Activated T-cell treated with anti-CD3 and anti-CD28 coated beads, Interleukin-2, amount 50 U/mL, for 24 hours (primary cell): Measurements from ENCODE around the gene CDHR4.
"Not testable (repeated sequence)": the region's sequence is repeated elsewhere in the genome, so short reads cannot be mapped to it uniquely, and the experiment has no call there.

Experiments
- DNase-seq: peaks from one replicate; pipeline ENCODE4 v3.0.0-alpha.2; 2020
- H3K27ac Mint-ChIP-seq: 2 replicates; pipeline ENCODE4 v1.8.0; 2020; ENCODE audit warnings: mild to moderate bottlenecking, mixed read lengths
- H3K27me3 Mint-ChIP-seq: 2 replicates; pipeline ENCODE4 v1.8.0; 2020; ENCODE audit warnings: mixed read lengths
- H3K36me3 Mint-ChIP-seq: 2 replicates; pipeline ENCODE4 v1.8.0; 2020; ENCODE audit warnings: low read depth, mixed read lengths
- H3K4me1 Mint-ChIP-seq: 2 replicates; pipeline ENCODE4 v1.8.0; 2020; ENCODE audit warnings: low read depth, mixed read lengths
- H3K4me3 Mint-ChIP-seq: 2 replicates; pipeline ENCODE4 v1.8.0; 2020; ENCODE audit warnings: mild to moderate bottlenecking, moderate library complexity, mixed read lengths
- H3K9me3 Mint-ChIP-seq: 2 replicates; pipeline ENCODE4 v1.8.0; 2020; ENCODE audit warnings: mixed read lengths

Gene CDHR4

DNA sequence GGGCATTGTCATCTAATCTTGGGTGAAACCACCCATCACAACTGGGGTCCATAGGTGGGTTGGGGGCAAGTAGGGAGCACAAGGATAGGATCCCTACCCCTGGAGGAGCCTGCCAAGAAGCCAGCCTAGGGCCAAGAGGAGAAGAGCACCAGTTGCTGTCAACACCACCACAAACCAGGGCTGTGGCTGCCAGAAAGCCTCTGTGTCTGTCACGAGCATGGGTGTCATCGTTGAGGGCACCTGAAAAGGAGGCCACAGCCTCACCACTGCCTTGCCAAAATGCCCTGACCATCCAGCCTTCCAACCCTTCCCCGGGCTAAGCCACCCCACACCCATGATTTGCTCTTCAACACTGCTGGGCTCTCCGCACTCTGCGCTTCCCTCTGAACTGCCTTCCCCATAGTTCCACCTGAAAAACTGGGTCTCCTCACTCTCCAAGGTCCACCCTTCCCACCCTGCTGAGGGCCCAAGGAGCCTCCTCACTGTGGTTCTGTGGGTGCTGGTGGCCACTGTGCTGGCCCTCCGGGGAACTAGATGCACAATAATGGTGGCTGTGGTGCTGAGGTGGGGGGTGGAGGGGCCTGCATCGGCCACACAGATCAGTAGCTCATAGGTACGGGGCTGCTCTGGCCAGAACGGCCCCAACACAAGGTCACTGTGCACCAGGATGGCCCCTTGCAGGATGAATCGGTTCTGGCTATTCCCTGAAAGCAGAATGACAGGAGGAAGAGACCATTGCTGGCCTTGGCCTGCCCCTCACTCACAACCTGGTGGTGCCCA is 7.1 kb downstream of the CDHR4 start:
- Mint-ChIP-seq H3K36me3 (no peaks in the 10 kb centered on the region), H3K4me3 (no peak overlapping the region), H3K27ac (no peak overlapping the region), H3K4me1 (peaks cover 2% of the 10 kb centered on the region), H3K27me3 (no peaks in the 10 kb centered on the region), H3K9me3 (no peaks in the 10 kb centered on the region)
- no peak for DNase-seq

DNA sequence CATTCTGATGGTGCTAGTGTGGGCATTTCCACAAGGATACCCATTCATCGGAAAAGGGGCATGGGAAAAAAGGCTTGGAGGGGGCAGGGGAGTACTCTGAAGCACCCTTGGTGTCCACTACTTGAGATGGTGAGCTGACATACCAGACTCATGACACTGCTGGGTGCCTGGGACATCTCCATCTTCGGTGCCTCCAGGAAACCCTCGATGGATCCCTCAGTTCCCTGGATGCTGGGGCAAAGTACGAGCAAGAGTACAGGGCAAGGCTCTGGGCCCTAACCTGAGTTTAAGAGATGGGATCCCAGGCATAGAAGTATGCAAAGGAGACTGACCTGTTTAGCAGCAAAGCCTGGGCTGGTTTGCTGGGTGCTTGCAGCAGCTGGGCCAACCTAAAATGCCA is 8.1 kb downstream of the CDHR4 start:
- Mint-ChIP-seq H3K27ac (no peak overlapping the region), H3K27me3 (no peaks in the 10 kb centered on the region), H3K4me3 (no peak overlapping the region), H3K36me3 (no peaks in the 10 kb centered on the region), H3K4me1 (peaks cover 11% of the 10 kb centered on the region), H3K9me3 (no peaks in the 10 kb centered on the region)
- no peak for DNase-seq

DNA sequence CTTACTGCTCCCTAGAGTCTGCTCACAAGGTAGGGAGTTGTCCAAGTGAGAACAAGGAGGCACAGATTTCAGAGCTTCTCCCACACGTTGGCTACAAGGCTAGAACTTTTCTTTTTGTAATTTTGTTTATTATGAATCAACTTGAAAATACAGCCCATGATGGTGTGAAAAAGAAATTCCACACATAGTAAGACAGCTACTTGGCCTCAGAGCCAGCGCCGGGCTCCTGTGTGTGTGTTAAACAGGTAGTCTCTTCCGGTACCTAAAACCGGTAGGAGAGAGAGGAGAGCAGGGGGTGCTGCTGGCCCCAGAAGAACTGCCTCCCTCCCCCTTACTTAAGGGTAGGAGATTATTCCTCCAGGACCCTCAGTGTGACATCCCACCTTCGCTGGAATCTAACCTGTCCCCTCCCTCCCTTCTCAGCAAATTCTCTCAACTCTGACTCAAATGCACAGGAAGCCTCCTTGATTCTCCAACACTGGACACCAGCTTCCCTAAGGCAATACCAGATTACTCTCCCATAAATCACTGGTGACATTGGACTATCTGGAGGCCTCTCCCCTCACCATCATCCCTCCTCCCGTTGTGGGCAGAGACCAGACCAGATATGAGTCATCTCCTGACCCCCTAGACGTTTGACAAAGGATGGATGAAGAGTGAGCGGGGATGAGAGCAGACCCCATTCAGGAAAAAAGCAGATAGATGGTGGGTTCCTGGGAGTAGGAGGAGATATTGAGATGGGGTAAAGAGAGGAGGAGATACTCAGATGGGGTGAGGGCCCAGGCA is 8.9 kb downstream of the CDHR4 start:
- no peak for DNase-seq
- peaks cover 12% of the 10 kb centered on the region for H3K4me1 Mint-ChIP-seq
- no peak overlapping the region for H3K4me3 Mint-ChIP-seq
- no peaks in the 10 kb centered on the region for H3K9me3 Mint-ChIP-seq
- H3K27me3 Mint-ChIP-seq, result no peaks in the 10 kb centered on the region
- H3K36me3 Mint-ChIP-seq, result peaks cover under 1% of the 10 kb centered on the region
- H3K27ac Mint-ChIP-seq, result no peak overlapping the region

DNA sequence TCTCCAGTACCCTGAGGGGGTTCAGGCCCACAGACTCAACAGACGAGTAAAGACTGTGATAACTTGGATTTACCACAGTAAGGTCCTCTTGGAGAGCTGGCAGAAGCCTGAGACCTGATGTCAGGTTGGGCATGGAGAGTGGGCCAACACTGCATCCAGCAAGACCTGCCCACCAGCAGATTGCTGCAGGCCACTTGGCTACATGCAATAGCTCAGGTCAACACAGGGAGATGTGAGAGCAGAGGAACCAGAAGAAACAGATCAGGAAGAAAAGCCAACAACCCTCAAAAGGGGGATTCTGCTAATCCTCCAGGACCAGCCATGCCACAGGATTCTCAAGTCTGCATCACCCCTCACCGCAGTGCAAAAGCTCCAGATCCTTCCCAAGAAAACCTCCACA is 11.6 kb downstream of the CDHR4 start:
- peaks cover 25% of the 10 kb centered on the region for H3K36me3 Mint-ChIP-seq
- DNase-seq, result no peak
- H3K27ac Mint-ChIP-seq, result no peak overlapping the region
- no peaks in the 10 kb centered on the region for H3K27me3 Mint-ChIP-seq
- no peaks in the 10 kb centered on the region for H3K9me3 Mint-ChIP-seq
- peaks cover 29% of the 10 kb centered on the region for H3K4me1 Mint-ChIP-seq
- no peak overlapping the region for H3K4me3 Mint-ChIP-seq

DNA sequence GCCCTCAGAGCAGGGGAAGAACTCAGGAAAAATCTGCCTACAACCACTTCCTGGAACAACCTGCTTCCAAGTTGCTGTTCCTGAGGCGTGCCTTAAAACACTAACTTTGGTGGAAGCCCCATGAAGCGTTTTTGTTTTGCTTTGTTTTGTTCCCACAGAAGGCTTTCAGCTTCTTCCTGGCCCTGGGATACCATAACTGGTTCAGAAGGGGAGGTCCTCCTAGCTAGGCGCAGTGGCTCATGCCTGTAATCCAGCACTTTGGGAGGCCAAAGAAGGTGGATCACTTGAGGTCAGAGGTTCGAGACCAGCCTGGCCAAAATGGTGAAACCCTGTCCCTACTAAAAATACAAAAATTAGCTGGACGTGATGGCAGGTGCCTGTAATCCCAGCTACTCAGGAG is 12.1 kb downstream of the CDHR4 start:
- Mint-ChIP-seq H3K9me3 (no peaks in the 10 kb centered on the region), H3K4me3 (no peak overlapping the region), H3K27ac (no peak overlapping the region), H3K36me3 (peaks cover 27% of the 10 kb centered on the region), H3K4me1 (peaks cover 29% of the 10 kb centered on the region), H3K27me3 (no peaks in the 10 kb centered on the region)
- DNase-seq, result no peak

DNA sequence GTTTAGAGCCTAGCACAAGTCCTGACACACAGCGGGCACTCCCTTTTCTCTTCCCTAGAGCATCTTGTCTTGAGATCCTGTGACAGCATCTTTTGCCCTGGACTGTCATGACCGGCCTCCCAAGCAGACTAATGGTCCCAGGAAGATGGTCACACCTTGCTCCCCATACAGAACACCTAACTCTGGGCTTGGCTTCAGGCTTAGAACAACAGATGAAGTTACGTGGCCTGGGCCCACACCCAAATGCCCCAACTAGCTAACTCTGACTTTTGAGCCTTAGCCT is 12.6 kb downstream of the CDHR4 start:
- H3K9me3 Mint-ChIP-seq, result no peaks in the 10 kb centered on the region
- peaks cover 33% of the 10 kb centered on the region for H3K4me1 Mint-ChIP-seq
- DNase-seq, result no peak
- H3K36me3 Mint-ChIP-seq, result peaks cover 31% of the 10 kb centered on the region
- H3K4me3 Mint-ChIP-seq, result peak overlapping the region; percentile 88
- H3K27me3 Mint-ChIP-seq, result no peaks in the 10 kb centered on the region
- peak overlapping the region; percentile 96 for H3K27ac Mint-ChIP-seq

DNA sequence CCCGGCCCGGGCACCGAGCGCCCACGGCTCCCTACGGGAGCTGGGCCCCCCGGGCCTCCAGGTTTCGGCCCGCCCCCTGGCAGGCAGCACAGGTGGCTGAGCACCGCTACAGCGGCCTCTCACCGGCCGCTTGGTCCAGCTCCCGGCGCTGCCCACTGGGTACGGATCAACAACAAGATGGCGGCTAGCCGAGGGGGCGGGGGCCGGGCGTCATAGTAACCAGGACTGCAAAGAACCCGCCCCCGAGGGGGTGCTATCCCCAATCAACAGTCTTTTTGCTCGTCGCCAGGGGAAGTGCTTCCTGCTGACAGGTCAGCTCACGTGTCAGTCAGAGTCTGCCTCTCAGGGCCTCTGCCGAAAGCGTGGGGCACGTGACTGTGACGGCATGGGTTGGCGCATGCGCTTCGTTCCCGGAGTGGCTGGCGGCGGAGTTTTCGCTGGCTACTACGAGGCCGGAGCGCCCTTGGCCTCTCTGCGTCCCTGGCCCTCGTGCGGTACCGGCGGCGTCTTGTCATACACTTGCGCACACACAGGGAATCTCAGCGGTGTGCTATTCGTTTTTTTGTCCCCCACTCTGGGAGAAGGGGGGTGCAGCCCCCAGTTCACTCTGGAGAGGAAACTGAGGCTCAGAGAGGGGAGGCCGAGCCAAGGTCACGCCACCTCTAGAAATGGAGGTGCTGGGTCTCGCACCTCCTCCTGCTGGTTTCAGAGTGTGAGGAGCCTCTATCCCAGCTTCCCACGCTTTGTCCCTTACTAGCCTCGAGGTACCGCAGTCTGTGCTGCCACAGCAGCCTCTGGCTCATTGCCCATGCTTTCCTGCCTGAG is 13.1 kb downstream of the CDHR4 start, which contains the start of gene IP6K1:
Gene IP6K1 (minus strand): TSS at position 186 of the 825 bp plus-strand sequence. CDS start 38,502 bp downstream, outside the sequence.
- peaks cover 33% of the 10 kb centered on the region for H3K4me1 Mint-ChIP-seq
- H3K4me3 Mint-ChIP-seq, result peak within 1 kb of the TSS; percentile 88
- H3K9me3 Mint-ChIP-seq, result no peaks in the 10 kb centered on the region
- no peaks in the 10 kb centered on the region for H3K27me3 Mint-ChIP-seq
- H3K36me3 Mint-ChIP-seq, result peaks cover 33% of the 10 kb centered on the region
- peak; percentile 99 for DNase-seq
- peak within 1 kb of the TSS; percentile 96 for H3K27ac Mint-ChIP-seq

DNA sequence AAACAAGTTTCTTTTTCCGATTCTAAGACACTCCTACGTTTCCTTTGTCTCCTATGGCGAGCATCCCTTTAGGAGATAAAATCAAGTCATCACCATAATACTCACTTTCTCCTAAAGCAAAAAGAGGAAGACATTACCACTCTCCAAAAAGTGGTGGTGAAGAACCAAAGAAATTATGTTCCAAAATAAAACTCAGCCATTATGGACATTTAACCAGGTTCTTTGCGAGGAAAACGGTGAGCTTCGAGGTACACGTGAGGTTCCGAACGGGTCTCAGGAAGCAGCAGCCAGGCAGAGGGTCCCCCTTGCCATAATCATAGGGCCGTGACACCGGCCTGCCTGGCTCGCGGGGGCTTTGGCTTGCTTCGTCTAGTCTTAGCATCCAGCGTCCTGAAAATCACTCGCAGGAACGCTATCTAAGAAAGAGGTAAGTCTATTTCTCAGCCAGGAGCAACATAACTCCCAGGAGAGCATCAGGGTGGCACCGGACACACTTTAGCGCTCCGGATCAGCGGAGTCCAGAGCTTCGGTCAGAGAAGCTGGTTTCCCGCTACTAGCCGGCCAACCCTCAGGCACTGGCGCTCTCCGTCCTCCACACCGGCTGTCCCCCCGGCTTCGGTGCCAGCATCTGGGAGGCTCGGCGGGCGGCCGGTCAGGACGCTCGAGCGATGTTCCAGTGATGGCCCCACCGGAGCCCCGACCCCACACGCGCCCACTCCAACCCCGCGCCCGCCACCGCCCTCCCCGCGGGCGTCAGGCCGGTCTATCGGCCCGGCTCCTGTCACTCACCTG is 13.9 kb downstream of the CDHR4 start:
- Mint-ChIP-seq H3K4me1 (peaks cover 41% of the 10 kb centered on the region), H3K36me3 (peaks cover 41% of the 10 kb centered on the region), H3K9me3 (no peaks in the 10 kb centered on the region), H3K27me3 (no peaks in the 10 kb centered on the region), H3K27ac (peak overlapping the region; percentile 96), H3K4me3 (peak overlapping the region; percentile 88)
- no peak for DNase-seq

DNA sequence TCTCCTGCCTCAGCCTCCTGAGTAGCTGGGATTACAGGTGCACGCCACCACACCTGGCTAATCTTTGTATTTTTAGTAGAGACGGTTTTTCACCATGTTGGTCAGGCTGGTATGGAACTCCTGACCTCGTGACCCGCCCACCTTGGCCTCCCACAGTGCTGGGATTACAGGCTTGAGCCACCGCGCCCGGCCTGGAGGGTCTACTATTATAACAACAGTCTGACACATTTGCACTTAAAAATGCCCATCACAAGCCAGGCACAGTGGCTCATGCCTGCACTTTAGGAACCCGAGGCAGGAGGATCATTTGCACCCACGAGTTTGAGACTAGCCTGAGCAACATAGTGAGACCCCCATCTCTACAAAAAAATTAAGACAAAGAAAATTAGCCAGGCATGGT is 17.4 kb downstream of the CDHR4 start:
- H3K36me3 Mint-ChIP-seq, result peaks cover 60% of the 10 kb centered on the region
- DNase-seq, H3K27ac Mint-ChIP-seq, H3K9me3 Mint-ChIP-seq, H3K4me3 Mint-ChIP-seq, H3K27me3 Mint-ChIP-seq: not testable (repeated sequence)
- peaks cover 55% of the 10 kb centered on the region for H3K4me1 Mint-ChIP-seq

DNA sequence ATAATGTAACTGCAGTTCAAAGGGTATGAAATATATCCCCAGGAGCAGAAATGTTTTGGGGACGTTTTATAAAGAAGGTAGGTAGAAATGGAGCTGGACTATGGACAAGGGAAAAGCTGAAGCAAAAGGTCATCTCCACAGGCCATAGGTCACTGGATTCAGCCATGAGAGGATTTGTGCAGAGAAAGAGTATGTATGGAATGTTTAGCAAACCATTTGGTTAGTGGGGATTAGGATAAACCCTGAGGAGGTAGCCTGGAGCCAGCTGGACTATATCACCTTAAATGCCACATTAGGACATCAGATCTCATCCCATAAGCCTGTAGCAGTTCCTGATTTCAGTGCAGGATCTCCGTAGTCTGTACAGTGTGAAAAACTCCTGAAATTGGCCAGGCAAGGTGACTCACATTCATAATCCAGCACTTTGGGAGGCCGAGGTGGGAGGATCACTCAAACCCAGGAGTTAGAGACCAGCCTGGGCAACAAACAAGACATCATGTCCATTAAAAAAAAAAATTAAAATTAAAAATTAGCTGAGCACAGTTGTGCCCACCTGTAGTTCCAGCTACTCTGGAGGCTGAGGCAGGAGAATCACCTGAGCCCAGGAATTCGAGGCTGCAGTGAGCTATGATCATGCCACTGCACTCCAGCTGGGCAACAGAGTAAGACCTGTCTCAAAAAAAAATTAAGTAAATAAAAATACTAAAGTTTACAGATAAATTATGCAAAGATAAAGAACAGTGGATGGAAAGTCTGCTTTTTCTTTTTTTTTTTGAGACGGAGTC is 18.1 kb downstream of the CDHR4 start:
- no peak for DNase-seq
- no peak overlapping the region for H3K4me3 Mint-ChIP-seq
- peaks cover 51% of the 10 kb centered on the region for H3K4me1 Mint-ChIP-seq
- H3K27ac Mint-ChIP-seq, result peak overlapping the region; percentile 49
- H3K27me3 Mint-ChIP-seq, result no peaks in the 10 kb centered on the region
- no peaks in the 10 kb centered on the region for H3K9me3 Mint-ChIP-seq
- H3K36me3 Mint-ChIP-seq, result peaks cover 67% of the 10 kb centered on the region

DNA sequence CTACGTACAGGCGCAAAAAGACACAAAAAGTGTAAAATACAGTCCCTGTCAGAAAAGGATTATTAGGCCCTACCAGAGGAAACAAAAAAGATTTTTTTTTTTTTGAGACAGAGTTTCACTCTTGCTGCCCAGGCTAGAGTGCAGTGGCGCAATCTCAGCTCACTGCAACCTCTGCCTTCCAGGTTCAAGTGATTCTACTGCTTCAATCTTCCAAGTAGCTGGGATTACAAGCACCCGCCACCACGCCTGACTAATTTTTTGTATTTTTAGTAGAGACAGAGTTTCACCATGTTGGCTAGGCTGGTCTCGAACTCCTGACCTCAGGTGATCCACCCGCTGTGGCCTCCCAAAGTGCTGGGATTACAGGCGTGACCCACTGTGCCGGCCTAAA is 18.7 kb downstream of the CDHR4 start:
- H3K4me3 Mint-ChIP-seq, DNase-seq, H3K27me3 Mint-ChIP-seq, H3K9me3 Mint-ChIP-seq: not testable (repeated sequence)
- peaks cover 70% of the 10 kb centered on the region for H3K36me3 Mint-ChIP-seq
- peaks cover 51% of the 10 kb centered on the region for H3K4me1 Mint-ChIP-seq
- H3K27ac Mint-ChIP-seq, result peak overlapping the region; percentile 10

DNA sequence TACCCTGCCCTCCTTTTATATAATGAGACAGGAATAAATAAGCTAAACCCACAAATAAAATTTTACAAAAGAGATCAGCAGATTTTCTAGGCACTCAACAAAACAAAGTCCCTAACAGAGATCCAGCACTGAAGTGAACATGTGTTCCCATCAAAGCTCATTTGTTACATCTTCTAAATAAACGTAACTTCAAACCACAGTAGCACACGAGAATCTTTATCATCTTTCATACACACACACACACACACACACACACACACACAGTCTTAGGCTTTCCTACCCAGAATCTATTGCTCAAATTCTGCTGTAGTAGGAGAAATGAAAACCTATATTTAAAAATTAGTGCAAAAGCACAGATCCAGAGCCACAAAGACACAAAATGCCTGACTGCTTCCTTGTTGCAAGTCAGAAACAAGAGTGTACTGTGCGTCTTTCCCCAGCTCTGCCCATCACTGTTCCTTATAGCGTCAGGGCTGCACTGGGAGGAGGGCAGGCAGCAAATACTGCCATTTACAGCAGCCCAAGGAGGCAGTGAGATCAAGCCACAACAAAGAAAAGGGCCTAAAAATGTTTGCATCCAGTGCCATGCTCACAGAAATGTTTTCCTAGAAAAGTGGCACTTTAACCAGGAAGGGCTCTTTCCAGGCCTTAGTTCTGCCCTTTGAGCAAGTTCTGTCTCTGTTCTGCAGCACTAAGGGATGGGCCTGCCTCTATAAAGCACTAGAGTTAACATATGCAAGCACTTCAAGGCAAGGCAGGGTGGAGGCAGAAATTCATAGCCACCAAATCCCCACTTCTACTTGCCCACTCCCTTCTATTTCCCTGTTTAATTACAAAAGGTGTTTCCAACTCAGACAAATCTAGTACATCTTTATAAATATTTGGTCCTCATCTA is 19.3 kb downstream of the CDHR4 start:
- Mint-ChIP-seq H3K27ac (peak overlapping the region; percentile 16), H3K27me3 (no peaks in the 10 kb centered on the region), H3K9me3 (no peaks in the 10 kb centered on the region), H3K4me1 (peaks cover 51% of the 10 kb centered on the region), H3K4me3 (no peak overlapping the region), H3K36me3 (peaks cover 71% of the 10 kb centered on the region)
- peak; percentile 16 for DNase-seq
